ENCODE results near the gene TAOK1.

DNA sequence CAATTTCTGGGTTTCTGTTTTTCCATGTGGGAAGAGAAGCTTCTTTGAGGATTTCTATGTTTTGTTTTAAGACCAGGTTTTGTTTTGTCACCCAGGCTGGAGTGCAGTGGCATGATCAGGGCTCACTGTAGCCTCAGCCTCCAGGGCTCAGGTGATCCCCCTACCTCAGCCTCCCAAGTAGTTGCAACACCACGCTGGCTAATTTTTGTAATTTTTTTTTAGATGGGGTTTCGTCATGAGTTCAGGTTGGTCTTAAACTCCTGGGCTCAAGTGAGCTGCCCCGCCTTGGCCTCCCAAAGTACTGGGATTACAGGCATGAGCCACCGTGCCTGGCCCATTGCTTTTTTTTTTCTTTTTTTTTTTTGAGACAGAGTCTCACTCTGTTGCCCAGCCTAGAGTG lies 25.5 kb upstream of the TAOK1 start:
- TF ChIP-seq, protein P1, sequence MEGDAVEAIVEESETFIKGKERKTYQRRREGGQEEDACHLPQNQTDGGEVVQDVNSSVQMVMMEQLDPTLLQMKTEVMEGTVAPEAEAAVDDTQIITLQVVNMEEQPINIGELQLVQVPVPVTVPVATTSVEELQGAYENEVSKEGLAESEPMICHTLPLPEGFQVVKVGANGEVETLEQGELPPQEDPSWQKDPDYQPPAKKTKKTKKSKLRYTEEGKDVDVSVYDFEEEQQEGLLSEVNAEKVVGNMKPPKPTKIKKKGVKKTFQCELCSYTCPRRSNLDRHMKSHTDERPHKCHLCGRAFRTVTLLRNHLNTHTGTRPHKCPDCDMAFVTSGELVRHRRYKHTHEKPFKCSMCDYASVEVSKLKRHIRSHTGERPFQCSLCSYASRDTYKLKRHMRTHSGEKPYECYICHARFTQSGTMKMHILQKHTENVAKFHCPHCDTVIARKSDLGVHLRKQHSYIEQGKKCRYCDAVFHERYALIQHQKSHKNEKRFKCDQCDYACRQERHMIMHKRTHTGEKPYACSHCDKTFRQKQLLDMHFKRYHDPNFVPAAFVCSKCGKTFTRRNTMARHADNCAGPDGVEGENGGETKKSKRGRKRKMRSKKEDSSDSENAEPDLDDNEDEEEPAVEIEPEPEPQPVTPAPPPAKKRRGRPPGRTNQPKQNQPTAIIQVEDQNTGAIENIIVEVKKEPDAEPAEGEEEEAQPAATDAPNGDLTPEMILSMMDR (IDR thresholded peaks at IDR 0.05; ENCODE audit: insufficient read depth, low read length), result no peak
- TF ChIP-seq POLR2AphosphoS5 (IDR thresholded peaks at IDR 0.05; ENCODE audit: low read depth), result no peak

Measured in HL-60 (cell line).